Stimulated activated naive CD4-positive, alpha-beta T cell treated with Interleukin-2 at 50 U/mL for 16 hours (primary cell): ENCODE data around the gene TRAPPC10.

Experiments used
- DNase-seq: peaks from one replicate; lab custom pipeline; 2025; lab: John Stamatoyannopoulos, UW

The TRAPPC10 gene

GRCh38 chr21:44003307-44003966 lies 8.7 kb upstream of the TRAPPC10 start:
- no peak for DNase-seq

GRCh38 chr21:44005071-44005470 lies 7.0 kb upstream of the TRAPPC10 start:
- no peak for DNase-seq

- DNase-seq, result no peak
Measured at GRCh38 chr21:44005593-44005992, 6.5 kb upstream of the TRAPPC10 start.

- no peak for DNase-seq
Measured at GRCh38 chr21:44006017-44006619, 6.0 kb upstream of the TRAPPC10 start.

GRCh38 chr21:44006656-44007055 lies 5.5 kb upstream of the TRAPPC10 start:
- no peak for DNase-seq

- DNase-seq, result no peak
Measured at GRCh38 chr21:44010429-44010828, 1.7 kb upstream of the TRAPPC10 start.

- no peak for DNase-seq
Measured at GRCh38 chr21:44011123-44011522, 986 bp upstream of the TRAPPC10 start.

GRCh38 chr21:44012474-44013379 lies 618 bp downstream of the TRAPPC10 start:
- DNase-seq, result peak; percentile 78

GRCh38 chr21:44013380-44014088 lies 1.4 kb downstream of the TRAPPC10 start:
- DNase-seq, result peak; percentile 40

GRCh38 chr21:44017601-44018000 lies 5.5 kb downstream of the TRAPPC10 start:
- DNase-seq, result no peak

- DNase-seq, result no peak
Measured at GRCh38 chr21:44018127-44018526, 6.0 kb downstream of the TRAPPC10 start.

GRCh38 chr21:44018813-44019567 lies 6.9 kb downstream of the TRAPPC10 start:
- DNase-seq, result no peak

- DNase-seq, result no peak
Measured at GRCh38 chr21:44019568-44019958, 7.5 kb downstream of the TRAPPC10 start.

GRCh38 chr21:44020551-44020950 lies 8.4 kb downstream of the TRAPPC10 start:
- no peak for DNase-seq

GRCh38 chr21:44021064-44021463 lies 9.0 kb downstream of the TRAPPC10 start:
- DNase-seq, result no peak

GRCh38 chr21:44024257-44024656 lies 12.1 kb downstream of the TRAPPC10 start:
- DNase-seq, result no peak

- DNase-seq, result no peak
Measured at GRCh38 chr21:44024887-44025353, 12.8 kb downstream of the TRAPPC10 start.

- DNase-seq, result no peak
Measured at GRCh38 chr21:44027607-44028286, 15.6 kb downstream of the TRAPPC10 start.

GRCh38 chr21:44028287-44028659 lies 16.2 kb downstream of the TRAPPC10 start:
- DNase-seq, result no peak

- no peak for DNase-seq
Measured at GRCh38 chr21:44029460-44030087, 17.5 kb downstream of the TRAPPC10 start.
